ENCODE measurements around the gene TMEM101.
"Not testable (repeated sequence)": the region's sequence is repeated elsewhere in the genome, so short reads cannot be mapped to it uniquely, and the experiment has no call there.

TMEM101 gene

GRCh38 chr17:44038604-44039011, 23.8 kb upstream of the TMEM101 start:
- H3K4me3 ChIP-seq (replicated peaks; ENCODE audit: low read depth, low read length): no peak overlapping the region
- no peak for DNase-seq (ENCODE audit: low read depth)
- TF ChIP-seq CTCF (IDR thresholded peaks at IDR 0.05; ENCODE audit: low read length, missing control alignments): no peak

GRCh38 chr17:44037471-44037870, 22.7 kb upstream of the TMEM101 start:
- TF ChIP-seq CTCF (IDR thresholded peaks at IDR 0.05; ENCODE audit: low read length, missing control alignments): no peak
- H3K4me3 ChIP-seq (replicated peaks; ENCODE audit: low read depth, low read length): no peak overlapping the region
- DNase-seq (ENCODE audit: low read depth): no peak

- H3K4me3 ChIP-seq (replicated peaks; ENCODE audit: low read depth, low read length); DNase-seq (ENCODE audit: low read depth): not testable (repeated sequence)
Observed at GRCh38 chr17:44034688-44035087, 19.9 kb upstream of the TMEM101 start.

GRCh38 chr17:44033861-44034408, 19.2 kb upstream of the TMEM101 start:
- DNase-seq (ENCODE audit: low read depth): no peak
- H3K4me3 ChIP-seq (replicated peaks; ENCODE audit: low read depth, low read length): no peak overlapping the region
- TF ChIP-seq CTCF (IDR thresholded peaks at IDR 0.05; ENCODE audit: low read length, missing control alignments): no peak

- H3K4me3 ChIP-seq (replicated peaks; ENCODE audit: low read depth, low read length): no peak overlapping the region
- DNase-seq (ENCODE audit: low read depth): no peak
- TF ChIP-seq CTCF (IDR thresholded peaks at IDR 0.05; ENCODE audit: low read length, missing control alignments): no peak
Observed at GRCh38 chr17:44030482-44030881, 15.7 kb upstream of the TMEM101 start.

GRCh38 chr17:44029736-44030135, 15.0 kb upstream of the TMEM101 start:
- DNase-seq (ENCODE audit: low read depth): no peak
- no peak overlapping the region for H3K4me3 ChIP-seq (replicated peaks; ENCODE audit: low read depth, low read length)
- TF ChIP-seq CTCF (IDR thresholded peaks at IDR 0.05; ENCODE audit: low read length, missing control alignments): no peak

GRCh38 chr17:44024853-44025252, 10.1 kb upstream of the TMEM101 start:
- no peak for DNase-seq (ENCODE audit: low read depth)
- no peak overlapping the region for H3K4me3 ChIP-seq (replicated peaks; ENCODE audit: low read depth, low read length)
- TF ChIP-seq CTCF (IDR thresholded peaks at IDR 0.05; ENCODE audit: low read length, missing control alignments): no peak
